Umbilical cord (tissue), 2 donors: Measurements from ENCODE around the gene RALGPS1. TPM values are rescaled to one million over a fixed set of nuclear protein-coding genes. Genes with fewer than 3 reads are reported as not detected.

Experiments used
- DNase-seq: peaks from one replicate; pipeline ENCODE4 v3.0.0-alpha.2; 2015; ENCODE audit warnings: low spot score
- total RNA-seq: library from RNA; depleted of rRNA; stranded (reverse); fragments of >200 nt; gene quantifications from one replicate; pipeline ENCODE4 v1.2.3, GENCODE V29; 2014; ENCODE audit warnings: low replicate concordance; ENCODE audit not compliant: insufficient read depth

The RALGPS1 gene
- total RNA-seq, 1 donor from 2014 or later = 2.9 TPM

DNA sequence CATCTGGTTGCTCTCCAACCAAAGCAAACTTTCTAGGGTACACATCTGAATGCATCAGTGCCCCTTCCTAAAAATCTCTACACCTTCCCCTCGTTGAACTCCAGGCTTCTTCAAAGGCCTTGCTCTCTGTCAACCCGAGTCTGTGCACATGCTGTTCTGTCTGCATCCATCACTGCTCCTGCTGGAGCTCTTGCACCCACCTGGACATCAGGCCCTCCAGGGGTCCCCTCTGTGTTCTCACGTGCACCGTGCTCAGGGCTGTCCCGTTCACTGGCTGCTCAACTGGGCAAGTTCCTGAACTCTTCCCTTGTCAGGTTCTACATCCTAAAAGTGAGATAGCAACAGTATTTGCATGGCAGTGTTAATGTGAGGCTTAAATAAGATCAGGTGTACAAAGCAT is 270.6 kb downstream of the RALGPS1 start:
- no peak for DNase-seq

DNA sequence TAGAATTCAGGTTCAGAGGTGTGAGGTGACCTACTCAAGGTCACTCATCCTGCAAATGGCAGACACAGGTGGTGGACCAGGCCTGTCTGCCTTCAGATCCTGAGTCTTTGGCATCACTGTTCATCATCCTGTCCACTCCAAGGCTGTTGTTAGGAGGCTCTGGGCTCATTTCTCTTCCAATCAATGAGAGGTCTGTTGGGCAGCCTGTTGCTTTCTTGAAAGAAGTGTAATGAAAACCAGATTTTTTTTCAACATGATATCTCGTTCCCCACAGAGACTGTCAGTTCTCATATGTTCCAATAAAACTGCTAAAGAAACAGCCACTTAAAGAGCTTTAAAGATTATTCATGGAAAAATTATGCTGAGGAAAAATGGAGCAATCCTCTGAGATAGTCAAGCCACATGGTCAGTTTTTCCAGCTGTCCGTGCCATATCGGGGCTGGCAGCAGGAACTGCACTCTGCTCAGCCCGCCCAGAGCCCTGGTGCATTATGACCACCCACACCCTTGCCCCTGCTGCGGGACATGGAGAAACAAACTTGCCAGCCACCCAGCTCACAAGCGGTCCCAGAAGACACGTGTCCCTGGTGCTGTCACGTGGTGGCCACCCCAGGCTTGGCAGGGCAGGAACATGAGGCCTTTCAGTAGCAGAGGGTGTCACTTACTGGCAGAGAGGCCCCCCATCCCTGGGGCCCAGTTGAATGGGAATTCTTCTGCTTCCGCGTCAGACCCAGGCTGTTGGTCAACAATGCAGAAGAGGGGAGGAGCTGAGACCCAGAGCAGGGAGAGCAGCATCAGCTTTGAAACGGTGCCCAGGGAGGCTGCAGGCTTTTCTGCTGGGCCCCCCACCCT is 271.6 kb downstream of the RALGPS1 start:
- peak; percentile 97 for DNase-seq

DNA sequence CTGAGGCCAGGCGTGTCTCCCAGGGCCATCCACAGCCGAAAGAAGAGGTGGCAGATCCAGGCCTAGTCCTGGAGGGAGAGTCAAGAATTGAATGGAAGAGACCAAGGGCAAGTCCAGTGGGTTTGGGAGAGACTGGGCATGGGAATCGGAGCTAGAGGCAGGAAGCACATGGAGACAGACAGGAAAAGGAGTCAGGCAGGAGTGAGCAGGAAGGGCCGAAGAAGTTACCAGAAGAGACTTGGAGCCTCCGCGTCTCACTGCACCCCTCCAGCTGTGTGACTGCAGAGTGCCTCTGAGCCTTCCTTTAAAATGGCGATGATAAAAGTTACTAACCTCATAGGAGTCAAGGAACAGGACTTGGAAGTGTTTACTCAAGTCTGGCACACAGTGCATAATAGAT is 272.2 kb downstream of the RALGPS1 start:
- no peak for DNase-seq

DNA sequence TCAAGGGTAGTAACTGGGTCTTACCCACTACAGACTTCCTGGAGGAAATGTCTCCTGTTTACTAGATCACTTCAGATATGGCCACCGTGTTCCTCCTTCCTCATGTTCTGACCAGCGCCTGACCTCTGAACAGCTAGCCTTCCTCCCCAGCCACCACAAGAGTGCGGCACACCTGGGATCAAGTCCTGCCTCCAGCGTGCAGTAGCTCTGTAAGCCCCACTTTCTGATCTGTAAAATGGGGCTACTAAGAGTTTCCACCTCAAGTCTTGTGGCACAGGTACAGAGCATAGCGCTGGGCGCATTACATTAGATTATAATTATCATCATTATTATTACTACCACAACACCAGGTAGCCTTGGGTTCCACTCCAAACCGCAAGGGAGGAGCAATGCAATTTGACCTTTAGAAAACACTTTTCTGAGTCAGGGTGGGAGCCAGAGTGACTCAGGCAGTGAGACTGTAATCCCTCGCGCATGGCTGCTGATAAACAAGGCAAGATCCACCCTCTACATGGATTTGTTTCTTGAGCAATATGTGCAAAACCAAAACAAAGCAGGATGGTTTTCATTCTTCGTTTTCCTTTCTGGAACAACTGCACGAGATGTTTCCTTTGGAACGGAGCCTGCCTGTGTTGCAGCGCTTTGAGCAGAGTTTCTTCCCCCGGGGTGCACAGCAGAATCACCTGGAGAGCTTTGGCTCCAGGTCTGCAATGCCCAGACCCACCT is 272.8 kb downstream of the RALGPS1 start:
- peak; percentile 96 for DNase-seq

DNA sequence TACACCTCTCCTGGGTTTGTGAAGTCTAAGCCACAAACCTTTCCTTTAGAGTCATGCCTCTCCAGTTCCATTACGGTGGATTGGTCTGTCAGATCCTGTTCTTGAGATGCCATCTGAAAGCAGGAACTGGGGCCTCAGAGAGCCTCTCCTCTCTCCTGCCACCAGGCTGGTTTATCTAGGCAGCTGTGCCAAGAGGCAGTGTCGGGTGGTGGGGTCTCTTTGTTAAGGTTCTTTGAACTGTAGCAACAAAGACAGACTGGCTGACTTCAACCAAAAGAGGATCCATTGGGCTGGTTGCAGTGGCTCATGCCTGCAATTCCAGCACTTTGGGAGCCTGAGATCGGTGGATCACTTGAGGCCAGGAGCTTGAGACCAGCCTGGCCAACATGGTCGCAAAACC is 273.8 kb downstream of the RALGPS1 start:
- no peak for DNase-seq

DNA sequence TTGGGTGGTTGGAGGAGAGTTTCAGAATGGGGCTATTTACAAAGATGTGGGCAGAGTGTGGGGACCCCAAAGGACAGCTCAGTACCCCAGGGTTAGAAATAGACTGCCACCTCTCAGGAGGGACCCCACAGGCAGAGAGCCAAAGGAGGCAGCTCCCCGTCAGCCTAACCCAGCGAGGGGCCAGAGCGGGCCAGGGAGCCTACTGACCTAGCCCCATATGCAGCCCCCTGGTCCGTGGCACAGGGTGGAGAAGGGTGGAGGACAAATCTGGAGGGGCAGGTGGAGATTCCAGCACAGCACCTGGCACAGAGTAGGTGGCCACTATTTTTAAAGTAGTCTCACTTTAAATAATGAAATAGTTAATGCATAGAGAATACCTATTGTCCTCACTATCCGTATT is 275.0 kb downstream of the RALGPS1 start:
- DNase-seq = no peak

DNA sequence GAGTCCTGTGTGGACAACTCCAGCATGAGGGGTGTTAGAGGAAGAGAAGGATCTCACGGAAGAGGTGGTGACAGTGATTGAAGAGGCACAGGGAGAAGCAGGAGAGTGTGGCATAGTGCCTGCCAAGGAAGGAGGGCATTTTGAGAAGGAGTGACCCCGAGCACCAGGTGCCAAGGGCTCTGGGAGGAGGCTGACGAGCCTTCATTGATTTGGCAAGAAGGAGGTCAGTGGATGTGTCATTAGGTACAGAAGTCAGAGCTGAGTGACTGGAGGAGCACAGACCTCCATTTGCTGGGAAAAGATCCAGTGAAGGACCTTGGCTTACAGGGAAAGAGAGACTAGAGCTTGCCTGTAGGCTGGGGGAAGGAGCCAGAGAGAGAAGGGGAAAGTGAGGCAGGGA is 278.2 kb downstream of the RALGPS1 start:
- DNase-seq = no peak

DNA sequence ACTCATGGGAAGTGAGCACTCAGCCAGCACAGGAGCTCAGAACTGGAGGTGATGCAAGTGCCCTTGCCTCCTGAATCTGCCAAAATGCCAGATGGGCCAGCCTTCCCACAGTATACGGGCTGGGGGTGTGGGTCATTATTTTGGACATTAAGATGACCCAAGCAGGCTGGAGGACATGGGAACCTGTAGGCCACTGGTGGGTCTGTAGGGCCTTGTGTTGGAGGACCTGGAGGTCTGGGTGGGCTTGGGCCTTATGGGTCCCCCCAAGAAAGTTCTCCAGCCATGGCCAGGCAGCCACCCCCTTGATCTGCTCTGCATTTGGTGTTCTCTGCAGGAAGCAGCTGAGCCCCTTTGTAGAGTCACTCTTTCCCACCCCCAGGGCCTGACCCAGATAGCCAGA is 278.9 kb downstream of the RALGPS1 start:
- no peak for DNase-seq

DNA sequence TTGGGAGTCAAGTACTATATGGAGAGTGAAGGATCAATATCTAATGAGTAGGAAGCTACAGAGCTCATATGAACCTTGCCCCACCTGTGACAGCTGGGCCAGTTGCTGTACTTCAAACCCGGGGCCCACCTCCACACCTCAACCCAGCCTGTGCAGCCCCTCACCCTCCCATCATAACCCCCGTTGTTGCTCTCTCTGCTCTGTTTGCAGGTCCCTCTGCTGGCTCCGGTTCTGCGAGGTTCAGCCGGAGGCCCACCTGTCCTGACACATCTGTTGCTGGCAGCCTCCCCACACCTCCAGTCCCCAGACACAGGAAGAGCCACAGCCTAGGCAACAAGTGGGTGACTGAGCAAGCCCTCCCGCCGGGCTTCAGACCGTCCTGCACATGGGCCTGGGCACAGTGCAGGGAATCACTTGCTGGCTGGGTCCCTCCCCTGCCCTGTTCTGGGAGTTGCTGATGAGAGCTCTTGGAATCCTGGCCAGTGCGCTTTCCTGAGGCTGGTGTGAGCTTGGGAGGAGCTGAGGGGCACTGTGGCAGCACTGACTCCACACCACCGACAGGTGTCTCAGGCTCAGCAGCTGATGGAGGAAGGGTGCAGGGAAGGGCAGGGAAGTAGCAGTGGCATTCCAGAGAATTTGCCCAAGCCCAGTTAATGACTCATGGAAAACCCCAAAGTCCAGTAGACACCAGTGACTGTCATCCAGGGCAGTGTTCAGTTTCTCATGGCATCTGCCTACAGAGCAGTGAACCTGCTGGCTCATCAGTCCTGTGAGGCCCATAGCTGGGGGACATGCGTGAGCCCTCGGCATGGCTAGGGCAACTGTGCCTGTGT is 280.5 kb downstream of the RALGPS1 start:
- DNase-seq = no peak

DNA sequence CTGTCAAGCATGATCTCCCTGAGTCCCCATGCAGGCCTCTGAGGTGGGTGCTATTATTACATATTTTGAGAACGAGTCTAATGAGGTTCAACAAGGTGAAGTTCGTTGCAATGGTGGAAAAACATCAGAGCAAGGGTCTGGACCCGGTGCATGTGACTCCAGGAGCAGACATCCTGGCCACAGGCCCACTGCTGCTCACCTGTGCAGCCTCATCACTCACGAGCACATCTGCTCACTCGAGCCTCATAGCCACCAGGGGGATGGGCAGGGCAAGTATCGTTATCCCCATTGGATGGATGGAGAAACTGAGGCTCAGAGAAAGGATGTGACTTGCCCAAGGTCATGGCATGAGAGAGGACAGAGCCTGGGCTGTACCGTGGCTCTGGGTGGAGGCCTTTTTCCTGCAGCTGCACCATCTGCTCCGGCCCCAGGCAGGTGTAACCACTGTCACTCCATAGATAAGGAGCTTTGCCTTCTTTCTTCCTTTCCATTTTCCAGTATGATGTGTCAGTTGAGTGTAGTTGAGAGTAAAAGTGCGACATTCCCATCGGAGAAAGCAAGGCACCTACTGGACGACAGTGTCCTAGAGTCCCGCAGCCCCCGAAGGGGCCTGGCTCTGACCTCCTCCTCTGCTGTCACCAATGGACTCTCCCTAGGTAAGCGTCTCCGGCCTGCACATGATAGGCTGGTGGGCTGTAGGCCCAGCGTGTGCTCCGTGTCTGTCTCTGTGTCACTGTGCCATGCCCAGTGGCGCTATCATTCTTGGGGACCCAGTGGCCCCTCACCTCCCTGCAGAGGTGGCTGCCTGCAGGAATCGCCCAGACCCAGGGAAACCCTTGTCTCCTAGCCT is 281.6 kb downstream of the RALGPS1 start:
- no peak for DNase-seq

DNA sequence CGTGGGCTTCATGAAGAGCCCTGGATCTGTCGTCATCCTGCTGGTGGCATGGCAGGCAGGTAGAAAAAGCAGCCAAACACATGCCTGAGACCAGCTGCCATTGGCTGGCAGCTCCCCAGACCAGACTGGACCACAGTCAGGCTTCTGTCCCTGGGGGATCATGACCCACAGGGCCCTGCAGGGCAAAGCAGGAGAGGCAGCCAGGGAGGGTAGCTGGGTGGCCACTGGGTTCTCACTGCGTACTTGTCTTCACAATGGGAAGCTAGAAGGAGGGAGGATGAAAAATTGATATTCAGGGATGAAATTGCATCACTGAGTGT is 282.2 kb downstream of the RALGPS1 start:
- DNase-seq = no peak

DNA sequence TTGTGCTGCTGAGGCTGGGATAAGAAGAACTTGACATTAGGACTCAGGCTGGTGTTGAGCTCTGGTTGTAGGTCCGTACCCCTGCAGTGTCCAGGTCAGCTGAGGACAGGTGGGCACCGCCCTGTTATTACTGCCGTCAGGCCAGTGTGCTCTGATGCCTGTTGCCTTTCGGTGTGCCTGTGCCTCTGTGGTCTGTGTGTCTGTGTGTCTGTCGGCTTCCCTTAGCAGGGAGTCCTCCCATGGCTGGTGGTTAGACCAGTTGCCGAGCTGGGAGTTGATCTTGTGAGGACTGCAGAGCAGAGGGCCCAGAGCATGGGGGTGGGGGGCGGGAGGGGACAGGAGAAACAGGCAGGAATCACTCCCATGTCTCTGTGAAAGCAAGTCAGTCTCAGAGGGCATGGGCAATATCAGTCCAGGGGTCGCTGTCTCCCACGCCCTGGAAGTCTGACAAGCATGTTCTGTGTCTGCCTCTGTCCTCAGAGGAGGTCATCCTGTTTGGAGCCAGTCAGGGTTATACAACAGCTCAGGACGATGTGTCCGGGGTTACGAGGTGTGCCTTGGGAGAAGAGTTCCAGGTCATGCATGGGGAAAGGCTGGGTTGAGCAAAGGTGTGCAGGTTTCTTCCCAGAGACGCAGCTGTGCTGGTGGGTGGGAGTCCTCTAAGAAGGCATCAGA is 282.7 kb downstream of the RALGPS1 start:
- DNase-seq = no peak

DNA sequence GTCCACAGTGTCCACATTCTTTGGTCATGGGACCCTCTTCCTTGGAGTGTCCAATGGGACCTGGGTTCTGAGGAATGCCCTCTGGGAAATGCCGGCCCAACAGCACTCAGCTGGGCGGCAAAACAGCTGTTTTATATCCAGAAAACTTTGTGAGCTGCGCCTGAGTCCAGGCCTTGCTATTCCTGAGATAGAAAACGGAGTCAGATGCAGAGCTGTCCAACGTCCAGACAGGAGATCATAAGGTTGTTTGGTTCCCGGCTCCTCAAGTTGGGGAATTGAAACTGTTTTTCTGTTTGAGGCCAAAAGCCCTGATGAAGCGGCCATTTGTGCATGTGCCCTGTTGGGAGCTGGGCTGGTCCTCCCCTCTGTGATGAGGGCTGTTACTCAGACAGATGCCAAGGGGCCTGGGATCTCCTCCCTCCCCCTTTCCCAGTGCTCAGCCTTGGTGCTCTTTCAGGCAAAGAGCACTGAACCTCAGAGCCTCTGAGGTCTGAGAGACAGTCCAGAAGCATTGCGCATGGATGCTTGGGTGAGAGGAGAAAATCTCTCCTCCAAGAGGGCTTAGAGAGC is 283.4 kb downstream of the RALGPS1 start:
- DNase-seq = peak; percentile 74

DNA sequence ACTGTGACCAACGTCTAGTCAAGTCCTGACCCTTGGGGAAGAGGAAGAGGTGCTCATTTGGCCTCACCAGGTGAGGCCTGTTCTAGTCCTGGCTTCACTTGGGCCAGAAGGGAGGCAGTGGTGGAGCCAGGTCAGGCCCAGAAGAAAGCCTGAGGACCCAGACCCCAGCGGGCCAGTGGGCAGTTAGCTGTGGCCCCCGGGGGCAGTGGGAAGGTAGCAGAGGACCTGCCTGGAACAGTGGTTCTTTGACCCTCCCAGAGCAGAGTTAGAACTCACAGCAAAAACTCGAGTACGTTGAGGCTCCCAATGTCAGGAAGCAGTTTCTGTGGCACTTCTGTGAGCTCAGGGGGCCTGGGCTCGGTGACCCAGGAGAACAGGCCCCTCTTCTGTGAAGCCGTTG is 284.0 kb downstream of the RALGPS1 start:
- DNase-seq = no peak

DNA sequence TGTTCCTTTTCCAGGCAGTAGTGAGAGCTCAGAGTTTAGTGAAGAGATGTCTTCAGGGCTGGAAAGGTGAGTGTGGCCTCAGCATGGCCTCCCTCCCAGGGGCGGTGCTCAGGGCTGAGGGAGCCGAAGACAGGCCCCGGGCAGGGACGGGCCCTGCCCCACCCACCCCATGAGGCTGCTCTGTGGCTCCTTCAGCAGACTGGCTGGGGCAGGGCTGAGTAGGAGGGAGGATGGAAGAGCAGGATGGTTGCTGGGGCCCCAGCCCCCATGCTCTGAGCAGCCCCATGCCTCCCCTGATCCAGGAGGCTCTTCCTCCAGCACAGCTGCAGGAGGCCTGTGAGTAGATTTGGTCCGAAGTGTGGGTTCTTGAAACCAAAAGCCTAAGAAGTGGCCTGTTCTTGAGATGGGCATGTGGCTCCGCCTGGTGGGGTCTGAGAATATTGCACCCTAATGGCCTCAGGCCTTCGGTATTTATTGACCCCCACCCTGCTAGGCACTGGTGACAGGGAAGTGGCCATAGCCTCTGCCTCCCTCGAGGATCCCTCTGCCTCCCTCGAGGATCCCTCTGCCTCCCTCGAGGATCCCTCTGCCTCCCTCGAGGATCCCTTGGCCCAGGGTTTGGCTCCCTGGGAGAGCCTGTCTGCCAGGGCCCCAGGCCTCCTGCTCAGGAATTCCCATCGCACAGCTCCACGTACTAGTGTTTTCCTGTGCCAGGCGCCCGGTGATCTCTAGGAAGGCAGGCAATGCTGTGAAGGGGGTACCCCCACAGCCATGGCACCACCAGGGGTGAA is 284.6 kb downstream of the RALGPS1 start:
- DNase-seq = peak; percentile 95

DNA sequence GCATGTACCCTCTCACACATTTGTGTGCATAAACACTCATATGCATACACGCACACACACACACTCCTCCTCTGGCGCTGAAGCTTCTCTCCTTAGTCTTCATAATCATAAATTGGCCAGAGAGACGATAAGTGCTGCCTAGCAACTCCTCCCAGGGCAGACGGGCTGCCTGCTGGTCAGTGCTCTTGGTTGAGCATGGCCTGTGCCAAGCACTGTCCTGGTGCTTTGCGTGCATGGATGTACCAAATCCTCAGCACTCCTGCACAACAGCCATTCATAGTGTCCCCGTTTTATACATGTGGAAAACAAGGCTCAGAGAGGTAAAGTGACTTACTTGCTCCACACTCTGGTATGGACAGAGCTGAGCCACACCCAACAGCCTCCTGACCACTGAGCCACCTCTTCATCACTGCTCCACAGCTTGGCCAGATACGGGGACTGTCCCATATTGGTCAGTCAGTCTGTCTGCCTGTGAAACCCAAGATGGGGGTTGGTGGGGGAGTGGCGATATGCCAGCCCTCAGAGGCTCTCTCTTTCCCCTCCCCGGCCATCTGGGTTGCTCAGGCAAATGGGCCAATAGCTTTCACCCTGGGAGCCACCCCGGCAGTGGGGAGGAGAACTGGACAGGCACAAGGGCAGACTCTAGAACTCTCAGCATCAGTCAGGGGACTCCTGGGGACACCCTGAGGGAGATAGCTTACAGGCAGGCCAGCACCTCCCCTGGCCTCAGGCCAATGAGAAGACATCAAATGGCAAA is 285.7 kb downstream of the RALGPS1 start:
- no peak for DNase-seq

DNA sequence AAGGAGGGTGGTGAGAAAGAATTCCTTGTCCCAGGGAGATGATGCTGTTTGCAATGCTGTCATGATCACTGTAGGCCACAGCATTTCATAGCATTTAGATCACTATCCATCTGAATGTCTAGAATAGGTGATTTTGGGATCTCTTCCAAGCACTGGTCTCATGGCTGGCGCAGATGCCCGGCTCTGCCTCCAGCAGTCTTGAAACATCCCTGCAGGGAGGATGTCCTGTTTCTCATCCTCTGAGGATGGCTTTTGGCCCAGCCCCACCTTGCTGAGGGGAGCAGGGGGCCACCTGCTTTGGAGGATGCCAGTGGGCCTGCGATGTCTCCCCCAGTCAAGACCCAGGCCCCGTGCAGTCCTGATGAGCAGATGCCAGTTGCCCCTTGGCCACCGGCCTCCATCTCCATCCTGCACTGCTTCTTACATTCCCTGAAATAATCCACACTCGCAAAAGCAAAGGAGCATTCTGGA is 286.5 kb downstream of the RALGPS1 start:
- no peak for DNase-seq

DNA sequence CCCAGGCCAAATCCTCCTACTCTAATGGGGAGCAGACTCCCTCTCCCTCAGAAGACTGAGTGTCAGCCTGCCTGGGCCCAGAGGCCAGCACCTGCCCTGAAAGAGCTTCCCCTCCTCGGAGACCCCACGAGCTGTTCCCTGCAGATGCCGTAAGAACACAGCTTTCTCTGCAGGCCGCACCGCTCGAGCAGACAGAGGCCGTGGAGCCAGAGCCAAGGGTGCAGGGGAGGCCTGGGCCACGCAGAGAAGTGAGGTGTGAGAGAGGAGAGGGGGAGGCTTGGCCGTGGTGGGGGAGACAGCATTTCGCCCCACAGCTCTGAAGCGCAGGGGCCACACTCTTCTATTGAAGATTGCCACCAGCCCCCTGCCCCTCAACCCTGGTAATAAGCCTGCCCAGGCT is 287.1 kb downstream of the RALGPS1 start:
- no peak for DNase-seq
